IMR-90 (cell line): Measurements from ENCODE around the gene FAT1. TPM values are rescaled to one million over a fixed set of nuclear protein-coding genes. Genes with fewer than 3 reads are reported as not detected.

ENCODE experiments used
- ATAC-seq: fragments of 200-7000 bp; cut with Tn5 transposase; 2 replicates; pipeline ENCODE4 v1.9.1; 2020; ENCODE audit warnings: low read depth, mild to moderate bottlenecking, moderate library complexity
- BruUV-seq: library from RNA; stranded (reverse); fragments of 400-500 nt; replicated peaks from 2 replicates; lab custom pipeline; 2021; lab: Mats Ljungman, UMichigan
- CTCF ChIA-PET: fragments of 300-600 bp; formaldehyde crosslinking; extraction: SDS; loops from one replicate; lab custom pipeline; 2021; ENCODE audit warnings: antibody characterized with exemption; lab: Yijun Ruan, JAX
- POLR2A ChIA-PET: fragments of 300-600 bp; sonication (Branson Sonifier 250); formaldehyde crosslinking; loops from one replicate; lab custom pipeline; 2022; ENCODE audit warnings: antibody characterized with exemption; ENCODE audit not compliant: unreplicated experiment; lab: Charles Lee
- DNase-seq: peaks from one replicate; pipeline ENCODE4 v3.0.0; 2013
- H2AFZ ChIP-seq: replicated peaks from 2 replicates; pipeline ENCODE3; 2013; ENCODE audit warnings: low read length, mild to moderate bottlenecking; ENCODE audit not compliant: poor library complexity
- H2AK5ac ChIP-seq: 2 replicates; pipeline ENCODE4 v1.6.1; 2013; ENCODE audit warnings: low read depth, low read length, inconsistent platforms
- H2AK9ac ChIP-seq: replicated peaks from 2 replicates; pipeline ENCODE3; 2013; ENCODE audit warnings: mild to moderate bottlenecking, low read depth, low read length, moderate library complexity; ENCODE audit not compliant: poor library complexity
- H2BK120ac ChIP-seq: 2 replicates; pipeline ENCODE4 v1.6.1; 2013; ENCODE audit warnings: low read depth, low read length, inconsistent platforms
- H2BK15ac ChIP-seq: 3 replicates; pipeline ENCODE4 v1.6.1; 2013; ENCODE audit warnings: low read depth, low read length, inconsistent platforms
- H2BK20ac ChIP-seq: 2 replicates; pipeline ENCODE4 v1.6.1; 2013; ENCODE audit warnings: low read depth, mild to moderate bottlenecking, inconsistent platforms, low read length, moderate library complexity
- H2BK5ac ChIP-seq: 2 replicates; pipeline ENCODE4 v1.6.1; 2013; ENCODE audit warnings: mild to moderate bottlenecking, low read depth, low read length, inconsistent platforms; ENCODE audit not compliant: poor library complexity, severe bottlenecking
- H3K14ac ChIP-seq: replicated peaks from 2 replicates; pipeline ENCODE4 v1.6.1; 2013; ENCODE audit warnings: low read depth, low read length, inconsistent platforms
- H3K18ac ChIP-seq: 2 replicates; pipeline ENCODE4 v1.6.1; 2013; ENCODE audit warnings: low read depth, low read length, control low read depth
- H3K23ac ChIP-seq: 2 replicates; pipeline ENCODE4 v1.6.1; 2013; ENCODE audit warnings: low read depth, low read length, inconsistent platforms
- H3K27ac ChIP-seq: 2 replicates; pipeline ENCODE4 v1.5.1; 2013; ENCODE audit warnings: mild to moderate bottlenecking, control low read depth, low read length; ENCODE audit not compliant: insufficient read depth
- H3K27me3 ChIP-seq: 2 replicates; pipeline ENCODE4 v1.6.1; 2013; ENCODE audit warnings: low read length; ENCODE audit not compliant: control insufficient read depth, insufficient read depth
- H3K36me3 ChIP-seq: 2 replicates; pipeline ENCODE4 v1.6.1; 2013; ENCODE audit warnings: low read length, mixed read lengths; ENCODE audit not compliant: control insufficient read depth, insufficient read depth
- H3K4ac ChIP-seq: 2 replicates; pipeline ENCODE4 v1.6.1; 2013; ENCODE audit warnings: low read depth, low read length, inconsistent platforms
- H3K4me1 ChIP-seq: 2 replicates; pipeline ENCODE4 v1.6.1; 2013; ENCODE audit warnings: low read length, mixed read lengths; ENCODE audit not compliant: control insufficient read depth, insufficient read depth
- H3K4me2 ChIP-seq: 2 replicates; pipeline ENCODE4 v1.6.1; 2013; ENCODE audit warnings: low read depth, mild to moderate bottlenecking, control low read depth, low read length, moderate library complexity
- H3K4me3 ChIP-seq: 2 replicates; pipeline ENCODE4 v1.5.1; 2013; ENCODE audit warnings: low read depth, mild to moderate bottlenecking, control low read depth, low read length, moderate library complexity; ENCODE audit not compliant: insufficient read depth
- H3K56ac ChIP-seq: 2 replicates; pipeline ENCODE4 v1.6.1; 2013; ENCODE audit warnings: low read length, inconsistent platforms; ENCODE audit not compliant: insufficient read depth; ENCODE audit errors: extremely low read depth
- H3K79me1 ChIP-seq, 2 experiments: 2 replicates each; pipeline ENCODE4 v1.6.1; 2013; ENCODE audit warnings: low read length in 2 of 2, inconsistent platforms in 1 of 2, low read depth in 1 of 2
- H3K9ac ChIP-seq: 2 replicates; pipeline ENCODE4 v1.6.1; 2013; ENCODE audit warnings: low read depth, low read length, control low read depth
- H3K9me1 ChIP-seq: 2 replicates; pipeline ENCODE4 v1.6.1; 2013; ENCODE audit warnings: low read length, inconsistent platforms; ENCODE audit not compliant: insufficient read depth
- H3K9me3 ChIP-seq: 2 replicates; pipeline ENCODE4 v1.6.1; 2013; ENCODE audit warnings: low read length; ENCODE audit not compliant: control insufficient read depth, insufficient read depth
- H4K20me1 ChIP-seq: 2 replicates; pipeline ENCODE4 v1.6.1; 2013; ENCODE audit warnings: low read length, inconsistent platforms; ENCODE audit not compliant: insufficient read depth
- H4K5ac ChIP-seq: 2 replicates; pipeline ENCODE4 v1.6.1; 2013; ENCODE audit warnings: mild to moderate bottlenecking, low read depth, low read length, control low read depth
- H4K8ac ChIP-seq, 2 experiments: 2 replicates each; pipeline ENCODE4 v1.6.1; 2013; ENCODE audit warnings: low read depth in 2 of 2, low read length in 2 of 2, control low read depth in 1 of 2, inconsistent platforms in 1 of 2
- H4K91ac ChIP-seq: 2 replicates; pipeline ENCODE4 v1.6.1; 2013; ENCODE audit warnings: low read depth, low read length, inconsistent platforms; ENCODE audit not compliant: insufficient read depth
- BHLHE40 ChIP-seq: fragments of 150-350 bp; IDR thresholded peaks from 2 replicates; pipeline ENCODE4 v1.6.1; 2016; ENCODE audit warnings: mild to moderate bottlenecking, low read depth, low read length
- CEBPB ChIP-seq: IDR thresholded peaks from 2 replicates; pipeline ENCODE4 v1.6.1; 2012; ENCODE audit warnings: low read depth, low read length, improper control_type of control experiment
- CHD1 ChIP-seq: IDR thresholded peaks from 2 replicates; pipeline ENCODE4 v1.6.1; 2012; ENCODE audit warnings: low read depth, low read length, improper control_type of control experiment
- FOS ChIP-seq: fragments of 150-350 bp; IDR thresholded peaks from 2 replicates; pipeline ENCODE4 v1.6.1; 2016; ENCODE audit warnings: low read depth, low read length
- MAFK ChIP-seq: IDR thresholded peaks from 2 replicates; pipeline ENCODE4 v1.6.1; 2012; ENCODE audit warnings: low read depth, low read length, improper control_type of control experiment
- MAZ ChIP-seq: IDR thresholded peaks from 2 replicates; pipeline ENCODE4 v1.6.1; 2012; ENCODE audit warnings: low read depth, mild to moderate bottlenecking, low read length, improper control_type of control experiment, moderate library complexity, borderline replicate concordance
- MXI1 ChIP-seq: IDR thresholded peaks from 2 replicates; pipeline ENCODE4 v1.6.1; 2012; ENCODE audit warnings: low read depth, mild to moderate bottlenecking, low read length, moderate library complexity, borderline replicate concordance
- NFE2L2 ChIP-seq: fragments of 150-350 bp; IDR thresholded peaks from 2 replicates; pipeline ENCODE4 v1.6.1; 2016; ENCODE audit warnings: low read depth, mild to moderate bottlenecking, low read length
- POLR2A ChIP-seq: IDR thresholded peaks from 2 replicates; pipeline ENCODE4 v1.6.1; 2012; ENCODE audit warnings: mild to moderate bottlenecking, low read depth, low read length
- RAD21 ChIP-seq: IDR thresholded peaks from 2 replicates; pipeline ENCODE4 v1.6.1; 2012; ENCODE audit warnings: low read length, improper control_type of control experiment
- RCOR1 ChIP-seq: IDR thresholded peaks from 2 replicates; pipeline ENCODE4 v1.6.1; 2012; ENCODE audit warnings: mild to moderate bottlenecking, low read length, improper control_type of control experiment; ENCODE audit not compliant: insufficient replicate concordance
- RFX5 ChIP-seq: IDR thresholded peaks from 2 replicates; pipeline ENCODE4 v1.8.0; 2012; ENCODE audit warnings: low read depth, mild to moderate bottlenecking, low read length, moderate library complexity
- SMC3 ChIP-seq: fragments of 150-350 bp; IDR thresholded peaks from 2 replicates; pipeline ENCODE4 v1.6.1; 2016; ENCODE audit warnings: low read depth, mild to moderate bottlenecking, antibody characterized with exemption, low read length, moderate library complexity
- WGBS, 2 experiments: methylation state at CpG; one replicate each; pipeline versions ENCODE4 v1.1.5 to v1.1.7; 2013; ENCODE audit warnings: missing lambda C conversion rate in 2 of 2; ENCODE audit not compliant: insufficient read length in 1 of 2; ENCODE audit errors: extremely low coverage in 2 of 2; 5-methylcytosine and 5-hydroxymethylcytosine counted together
- dilution Hi-C: fragments of 300-500 bp; cut with HindIII; formaldehyde crosslinking; loops from one replicate; pipeline ENCODE4 v1.14.3; 2018; ENCODE audit warnings: low sequenced_read_pairs; ENCODE audit not compliant: unreplicated experiment
- in situ Hi-C: fragments of 300-500 bp; cut with MboI; formaldehyde crosslinking; loops from 3 replicates; pipeline ENCODE4 v1.14.3; 2019; ENCODE audit warnings: low sequenced_read_pairs, inconsistent platforms, mixed read lengths
- intact Hi-C: fragments of 100-400 bp; cut with micrococcal nuclease; formaldehyde crosslinking; loops from 2 replicates; pipeline ENCODE4 v1.10.0; 2022
- polyA plus RNA-seq, 3 experiments: library from polyadenylated mRNA; depleted of rRNA; stranded (reverse); fragments of >200 nt; gene quantifications; 2 replicates each; pipeline ENCODE4 v1.2.3, GENCODE V29; 2012; ENCODE audit warnings: low replicate concordance in 1 of 3
- total RNA-seq: library from RNA; depleted of rRNA; stranded (reverse); fragments of >200 nt; gene quantifications from 2 replicates; pipeline ENCODE4 v1.2.3, GENCODE V29; 2012
- TF ChIP-seq, protein P1 (sequence below): fragments of 150-350 bp; IDR thresholded peaks from 2 replicates; pipeline ENCODE4 v1.6.1; 2016; ENCODE audit warnings: low read depth, mild to moderate bottlenecking, low read length, moderate library complexity, borderline replicate concordance
- TF ChIP-seq, protein P2 (sequence below): conservative IDR thresholded peaks from 2 replicates; pipeline ENCODE4 v1.5.1; 2012; ENCODE audit warnings: mild to moderate bottlenecking, low read depth, low read length, improper control_type of control experiment
- TF ChIP-seq, protein P3 (sequence below): fragments of 150-350 bp; IDR thresholded peaks from 2 replicates; pipeline ENCODE4 v1.6.1; 2017; ENCODE audit warnings: mild to moderate bottlenecking, antibody characterized with exemption, low read length, low read depth

FAT1 gene
- total and polyA plus RNA-seq, 2 of the 4 experiments (the other 2 are of a cell fraction): 156 to 519 TPM

DNA sequence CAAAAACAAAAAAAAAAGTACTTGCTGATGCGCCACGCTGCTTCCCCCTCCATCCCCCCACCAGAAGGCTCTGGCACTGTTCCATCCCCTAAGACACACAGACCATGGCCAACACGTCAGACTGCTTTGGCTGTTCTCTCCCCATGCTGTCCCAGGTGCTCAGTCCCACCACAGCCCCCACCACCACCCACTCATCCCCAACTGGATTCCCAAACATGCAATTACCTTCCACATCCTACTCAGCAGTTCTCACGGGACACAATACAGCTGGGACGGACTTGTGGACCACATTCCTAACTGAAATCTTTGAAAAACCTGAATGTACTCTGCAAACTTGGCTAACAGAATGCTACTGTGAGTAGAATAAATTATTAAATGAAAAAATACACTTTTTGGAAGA, 8.6 kb downstream of the FAT1 start:
- Histone ChIP-seq H3K14ac (no peak overlapping the region), H3K27ac (no peak overlapping the region), H3K4me2 (no peak overlapping the region), H3K36me3 (peaks cover 12% of the 10 kb centered on the region), H3K9me3 (peaks cover 6% of the 10 kb centered on the region), H3K18ac (no peak overlapping the region), H4K5ac (no peak overlapping the region), H2AK5ac (no peak overlapping the region), H3K4me1 (peaks cover 9% of the 10 kb centered on the region), H3K9me1 (peaks cover 13% of the 10 kb centered on the region), H3K27me3 (no peaks in the 10 kb centered on the region), H3K4ac (no peak overlapping the region), H2BK15ac (no peak overlapping the region), H4K8ac (no peak overlapping the region), H3K23ac (no peak overlapping the region), H4K20me1 (peaks cover 99% of the 10 kb centered on the region), H2AFZ (no peak overlapping the region), H2BK20ac (no peak overlapping the region), H2BK120ac (no peak overlapping the region), H4K91ac (no peak overlapping the region), H2AK9ac (no peak overlapping the region), H3K9ac (no peak overlapping the region), H3K4me3 (no peak overlapping the region), H2BK5ac (no peak overlapping the region), H3K56ac (no peak overlapping the region), H3K79me1 (peaks cover 0 to 40% of the 10 kb centered on the region in 2 experiments; a peak in 2 of 4 replicates)
- WGBS, 2 experiments: 90% methylated on average over 3 of the region's 5 CpGs; no CpG with 5 or more reads in 1 of the 2 experiments
- no peak for TF ChIP-seq MAFK
- TF ChIP-seq FOS: no peak
- TF ChIP-seq RFX5: no peak
- TF ChIP-seq, protein P1, sequence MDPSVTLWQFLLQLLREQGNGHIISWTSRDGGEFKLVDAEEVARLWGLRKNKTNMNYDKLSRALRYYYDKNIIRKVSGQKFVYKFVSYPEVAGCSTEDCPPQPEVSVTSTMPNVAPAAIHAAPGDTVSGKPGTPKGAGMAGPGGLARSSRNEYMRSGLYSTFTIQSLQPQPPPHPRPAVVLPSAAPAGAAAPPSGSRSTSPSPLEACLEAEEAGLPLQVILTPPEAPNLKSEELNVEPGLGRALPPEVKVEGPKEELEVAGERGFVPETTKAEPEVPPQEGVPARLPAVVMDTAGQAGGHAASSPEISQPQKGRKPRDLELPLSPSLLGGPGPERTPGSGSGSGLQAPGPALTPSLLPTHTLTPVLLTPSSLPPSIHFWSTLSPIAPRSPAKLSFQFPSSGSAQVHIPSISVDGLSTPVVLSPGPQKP: no peak
- no peak for TF ChIP-seq POLR2A
- no peak for TF ChIP-seq SMC3
- no peak for TF ChIP-seq NFE2L2
- TF ChIP-seq RCOR1: no peak
- TF ChIP-seq RAD21: no peak
- TF ChIP-seq, protein P2, sequence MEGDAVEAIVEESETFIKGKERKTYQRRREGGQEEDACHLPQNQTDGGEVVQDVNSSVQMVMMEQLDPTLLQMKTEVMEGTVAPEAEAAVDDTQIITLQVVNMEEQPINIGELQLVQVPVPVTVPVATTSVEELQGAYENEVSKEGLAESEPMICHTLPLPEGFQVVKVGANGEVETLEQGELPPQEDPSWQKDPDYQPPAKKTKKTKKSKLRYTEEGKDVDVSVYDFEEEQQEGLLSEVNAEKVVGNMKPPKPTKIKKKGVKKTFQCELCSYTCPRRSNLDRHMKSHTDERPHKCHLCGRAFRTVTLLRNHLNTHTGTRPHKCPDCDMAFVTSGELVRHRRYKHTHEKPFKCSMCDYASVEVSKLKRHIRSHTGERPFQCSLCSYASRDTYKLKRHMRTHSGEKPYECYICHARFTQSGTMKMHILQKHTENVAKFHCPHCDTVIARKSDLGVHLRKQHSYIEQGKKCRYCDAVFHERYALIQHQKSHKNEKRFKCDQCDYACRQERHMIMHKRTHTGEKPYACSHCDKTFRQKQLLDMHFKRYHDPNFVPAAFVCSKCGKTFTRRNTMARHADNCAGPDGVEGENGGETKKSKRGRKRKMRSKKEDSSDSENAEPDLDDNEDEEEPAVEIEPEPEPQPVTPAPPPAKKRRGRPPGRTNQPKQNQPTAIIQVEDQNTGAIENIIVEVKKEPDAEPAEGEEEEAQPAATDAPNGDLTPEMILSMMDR: no peak
- TF ChIP-seq MXI1: no peak
- no peak for TF ChIP-seq CHD1
- TF ChIP-seq MAZ: no peak
- TF ChIP-seq, protein P3, sequence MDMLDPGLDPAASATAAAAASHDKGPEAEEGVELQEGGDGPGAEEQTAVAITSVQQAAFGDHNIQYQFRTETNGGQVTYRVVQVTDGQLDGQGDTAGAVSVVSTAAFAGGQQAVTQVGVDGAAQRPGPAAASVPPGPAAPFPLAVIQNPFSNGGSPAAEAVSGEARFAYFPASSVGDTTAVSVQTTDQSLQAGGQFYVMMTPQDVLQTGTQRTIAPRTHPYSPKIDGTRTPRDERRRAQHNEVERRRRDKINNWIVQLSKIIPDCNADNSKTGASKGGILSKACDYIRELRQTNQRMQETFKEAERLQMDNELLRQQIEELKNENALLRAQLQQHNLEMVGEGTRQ: no peak
- TF ChIP-seq CEBPB: no peak
- no peak for TF ChIP-seq BHLHE40
- dilution Hi-C loops: no loop called here
- in situ Hi-C loops: no loop called here
- DNase-seq (no peak), ATAC-seq (no peak)
- no TSS peak for BruUV-seq
- intact Hi-C loops: no loop called here
- CTCF ChIA-PET: no interaction called here
- POLR2A ChIA-PET: no interaction called here
